GM19468 (cell line): ENCODE data around the gene NCF4.

Source experiments
- ATAC-seq: cut with Tn5 transposase; IDR thresholded peaks from one replicate; pipeline ENCODE4 v1.9.1; 2021; ENCODE audit warnings: mild to moderate bottlenecking, moderate library complexity, moderate number of reproducible peaks; ENCODE audit not compliant: unreplicated experiment; ENCODE audit errors: extremely low read depth

Gene NCF4

DNA sequence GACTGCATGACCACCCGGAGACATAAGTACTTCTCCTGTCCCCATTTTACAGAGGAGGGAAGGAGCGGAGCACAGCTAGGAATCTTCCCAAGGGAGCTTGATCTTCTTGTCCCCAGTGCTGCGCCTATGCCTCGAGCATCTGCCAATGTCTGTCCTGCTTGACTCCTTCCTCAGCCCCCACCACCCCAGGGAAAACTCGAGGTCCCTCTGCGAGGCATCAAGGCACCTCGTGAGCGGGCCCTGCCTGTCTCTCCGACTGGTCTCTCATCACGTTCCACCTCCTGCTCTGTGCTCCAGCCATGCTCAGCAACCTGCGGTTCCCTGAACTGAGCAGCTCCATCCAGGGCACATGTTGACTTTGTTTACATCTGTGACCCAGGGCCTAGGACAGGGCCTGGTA, 2.5 kb downstream of the NCF4 start:
- no peak for ATAC-seq

DNA sequence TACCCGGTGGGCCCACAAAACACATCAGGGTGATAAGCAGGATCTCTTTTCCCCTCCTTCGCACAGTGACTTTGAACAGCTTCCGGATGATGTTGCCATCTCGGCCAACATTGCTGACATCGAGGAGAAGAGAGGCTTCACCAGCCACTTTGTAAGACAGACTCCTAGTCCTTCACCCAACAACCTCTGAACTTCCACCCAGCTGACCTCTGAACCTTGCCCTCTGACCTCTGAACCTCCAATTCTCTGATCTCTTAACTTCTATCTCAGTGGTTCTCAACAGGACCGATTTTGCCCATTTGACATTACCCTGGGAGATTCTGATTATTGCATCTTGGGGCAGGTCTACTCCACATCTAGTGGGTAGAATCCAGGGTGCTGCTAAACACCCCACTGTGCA, 3.2 kb downstream of the NCF4 start:
- no peak for ATAC-seq

DNA sequence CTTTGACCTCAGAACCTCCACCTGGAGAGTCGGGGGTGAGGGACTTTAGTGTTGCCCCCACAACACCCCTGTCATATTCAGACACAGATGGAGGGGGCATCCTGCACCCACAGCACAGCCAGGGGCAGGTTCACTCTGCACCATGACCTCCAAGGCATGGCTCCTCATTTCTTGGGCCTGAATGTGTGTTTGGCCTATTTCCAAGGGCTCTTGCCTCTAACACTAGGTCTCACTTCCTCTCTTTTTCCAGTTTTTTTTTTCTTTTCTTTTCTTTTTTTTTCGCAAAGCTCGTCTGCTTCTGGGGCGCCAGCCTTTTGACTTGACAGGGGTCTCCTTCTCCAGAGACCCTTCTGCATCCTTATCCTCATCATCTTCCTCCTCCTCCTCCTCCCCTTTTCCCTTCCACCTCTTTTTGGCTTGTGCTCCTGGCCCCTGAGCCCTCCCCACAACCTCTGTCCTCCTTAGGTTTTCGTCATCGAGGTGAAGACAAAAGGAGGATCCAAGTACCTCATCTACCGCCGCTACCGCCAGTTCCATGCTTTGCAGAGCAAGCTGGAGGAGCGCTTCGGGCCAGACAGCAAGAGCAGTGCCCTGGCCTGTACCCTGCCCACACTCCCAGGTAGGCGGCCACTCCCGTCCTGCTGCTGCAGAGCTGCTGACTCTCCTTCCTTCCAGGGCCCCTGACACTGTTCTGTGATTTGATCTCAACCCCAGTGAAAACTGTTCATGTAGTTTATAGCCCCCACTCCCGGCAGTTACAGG, 3.8 kb downstream of the NCF4 start:
- no peak for ATAC-seq

DNA sequence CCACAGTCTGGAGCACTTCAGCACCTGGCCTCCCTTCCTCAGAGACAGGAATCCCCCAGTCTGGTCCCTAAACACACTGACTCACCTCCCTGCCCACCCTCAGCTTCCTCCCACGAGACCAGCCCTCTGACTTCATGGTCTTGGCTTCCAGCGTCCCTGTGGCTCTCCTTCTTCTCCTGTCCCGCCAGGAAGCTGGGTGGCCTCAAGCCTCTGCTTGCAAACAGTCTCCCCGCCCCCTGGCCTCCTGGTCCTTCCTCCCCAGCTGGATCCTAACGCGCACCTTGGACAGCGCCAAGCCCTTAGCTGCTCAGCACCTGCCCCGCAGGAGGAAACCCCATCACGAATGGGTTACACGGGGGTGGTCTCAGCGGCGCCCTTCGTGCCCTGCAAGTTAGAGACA, 4.5 kb downstream of the NCF4 start:
- ATAC-seq = no peak

DNA sequence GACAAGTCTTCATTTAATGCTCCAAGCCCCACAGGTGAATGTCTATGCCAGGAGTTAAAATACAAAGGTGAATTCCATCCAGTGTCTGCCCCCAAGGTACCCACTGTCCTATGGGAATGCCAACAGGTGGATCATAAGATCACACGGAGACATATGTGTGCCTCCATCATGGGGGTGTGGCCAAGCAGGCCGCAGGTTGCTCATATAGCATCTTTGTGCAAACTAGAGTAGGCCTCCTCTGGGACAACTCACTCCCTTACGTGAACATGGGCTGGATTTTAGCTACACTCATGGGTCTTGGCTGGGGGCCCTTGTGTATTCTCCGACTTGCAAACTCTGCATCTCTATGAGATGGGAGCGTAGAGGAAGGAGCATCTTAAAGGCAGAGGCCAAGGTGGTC, 6.9 kb downstream of the NCF4 start:
- no peak for ATAC-seq

DNA sequence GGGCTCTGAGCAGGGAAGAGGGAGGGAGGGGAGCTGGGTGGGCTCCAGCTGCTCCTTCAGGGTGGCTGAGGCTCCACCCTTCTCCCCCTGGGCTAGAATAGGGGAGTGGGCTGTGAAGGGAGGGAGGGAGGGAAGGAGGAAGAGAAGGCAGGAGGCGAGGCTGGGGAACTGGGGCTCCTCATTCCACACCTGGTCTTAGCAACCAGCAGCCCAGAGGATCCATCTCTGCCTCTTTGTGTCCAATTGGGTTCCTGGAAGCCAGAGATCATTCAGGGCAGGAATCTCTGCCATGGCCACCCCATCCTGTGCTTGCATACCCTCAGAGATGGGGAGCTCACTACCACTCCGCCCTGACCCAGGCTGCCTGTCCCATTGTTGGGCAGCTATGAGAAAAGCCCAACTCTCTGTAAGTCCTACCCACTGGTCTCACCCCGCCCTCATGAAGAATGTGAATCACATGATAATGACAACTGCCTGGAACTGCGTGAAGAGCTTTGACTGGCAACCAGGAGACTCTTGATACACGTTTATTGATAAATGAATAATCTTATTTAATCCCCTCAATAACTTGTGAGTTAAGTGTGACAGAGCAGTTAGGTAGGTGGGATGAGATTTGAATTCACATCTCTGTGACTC, 7.9 kb downstream of the NCF4 start:
- no peak for ATAC-seq

DNA sequence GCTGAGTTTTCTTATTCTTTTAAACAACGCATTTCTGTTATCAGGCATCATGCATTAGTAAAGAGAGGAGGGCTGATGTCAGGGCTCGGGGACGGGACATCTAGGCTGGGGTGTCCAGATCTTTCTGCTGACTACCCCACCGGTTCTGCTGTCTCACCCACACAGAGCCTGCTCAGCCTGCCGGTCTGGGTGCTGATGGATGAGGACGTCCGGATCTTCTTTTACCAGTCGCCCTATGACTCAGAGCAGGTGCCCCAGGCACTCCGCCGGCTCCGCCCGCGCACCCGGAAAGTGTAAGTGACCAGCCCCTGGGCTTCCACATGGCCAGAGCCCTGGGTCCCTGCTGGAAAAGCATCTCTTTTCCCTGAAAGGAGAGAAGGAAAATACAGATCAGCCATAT, 9.4 kb downstream of the NCF4 start:
- ATAC-seq = no peak

DNA sequence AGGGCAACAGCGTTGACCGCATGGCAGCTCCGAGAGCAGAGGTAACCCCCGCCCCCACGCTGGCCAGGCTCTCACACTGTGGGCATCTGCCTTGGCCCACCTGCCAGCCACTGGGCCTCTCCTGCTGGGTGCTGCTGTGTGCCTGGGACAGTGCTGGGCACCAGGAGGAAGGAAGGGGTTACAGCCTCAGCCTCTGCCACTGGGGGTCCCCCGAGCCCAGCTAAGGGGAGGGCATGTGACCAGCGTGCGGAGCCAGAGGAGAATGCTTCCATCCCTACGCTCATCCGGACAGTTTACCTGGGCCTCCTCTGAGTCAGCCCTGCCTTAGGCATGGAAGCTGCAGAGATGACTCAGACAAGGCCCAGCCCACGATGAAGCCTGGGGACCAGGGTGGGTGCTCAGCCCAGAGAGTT, 10.9 kb downstream of the NCF4 start:
- no peak for ATAC-seq

DNA sequence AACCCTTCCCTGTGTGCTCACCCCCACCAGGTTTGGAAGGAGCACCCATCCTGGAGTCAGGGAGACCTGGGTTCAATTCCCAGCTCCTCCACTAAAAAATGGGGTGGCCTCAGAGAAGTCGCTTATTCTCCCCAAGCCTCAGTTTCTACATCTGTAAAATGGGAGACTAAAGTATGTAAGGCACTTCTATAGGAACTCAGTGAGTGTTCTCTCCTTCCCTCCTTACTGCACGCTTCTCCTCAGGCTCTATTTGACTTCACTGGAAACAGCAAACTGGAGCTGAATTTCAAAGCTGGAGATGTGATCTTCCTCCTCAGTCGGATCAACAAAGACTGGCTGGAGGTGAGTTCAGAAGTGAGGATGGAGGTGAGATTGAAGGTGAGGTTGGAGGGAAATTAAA, 11.3 kb downstream of the NCF4 start:
- no peak for ATAC-seq

DNA sequence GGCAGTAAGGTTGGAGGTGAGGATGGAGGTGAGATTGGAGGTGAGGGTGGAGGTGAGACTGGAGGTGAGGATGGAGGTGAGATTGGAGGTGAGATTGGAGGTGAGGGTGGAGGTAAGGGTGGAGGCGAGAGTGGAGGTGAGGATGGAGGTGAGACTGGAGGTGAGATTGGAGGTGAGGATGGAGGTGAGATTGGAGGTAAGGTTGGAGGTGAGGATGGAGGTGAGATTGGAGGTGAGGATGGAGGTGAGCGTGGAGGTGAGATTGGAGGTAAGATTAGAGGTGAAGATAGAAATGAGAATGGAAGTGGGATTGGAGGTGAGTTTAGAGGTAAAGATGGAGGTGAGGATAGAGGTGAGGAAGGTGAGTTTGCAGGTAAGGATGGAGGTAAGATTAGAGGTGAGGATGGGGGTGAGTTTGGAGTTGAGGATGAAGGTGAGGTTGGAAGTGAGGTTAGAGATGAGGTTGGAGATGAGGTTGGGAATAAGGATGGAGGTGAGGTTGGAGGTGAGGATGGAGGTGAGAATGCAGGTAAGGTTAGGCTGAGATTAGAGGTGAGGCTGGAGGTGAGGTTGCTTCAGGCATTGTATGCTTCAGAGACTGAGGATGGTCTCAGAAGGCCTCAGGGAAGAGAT, 12.2 kb downstream of the NCF4 start:
- no peak for ATAC-seq

DNA sequence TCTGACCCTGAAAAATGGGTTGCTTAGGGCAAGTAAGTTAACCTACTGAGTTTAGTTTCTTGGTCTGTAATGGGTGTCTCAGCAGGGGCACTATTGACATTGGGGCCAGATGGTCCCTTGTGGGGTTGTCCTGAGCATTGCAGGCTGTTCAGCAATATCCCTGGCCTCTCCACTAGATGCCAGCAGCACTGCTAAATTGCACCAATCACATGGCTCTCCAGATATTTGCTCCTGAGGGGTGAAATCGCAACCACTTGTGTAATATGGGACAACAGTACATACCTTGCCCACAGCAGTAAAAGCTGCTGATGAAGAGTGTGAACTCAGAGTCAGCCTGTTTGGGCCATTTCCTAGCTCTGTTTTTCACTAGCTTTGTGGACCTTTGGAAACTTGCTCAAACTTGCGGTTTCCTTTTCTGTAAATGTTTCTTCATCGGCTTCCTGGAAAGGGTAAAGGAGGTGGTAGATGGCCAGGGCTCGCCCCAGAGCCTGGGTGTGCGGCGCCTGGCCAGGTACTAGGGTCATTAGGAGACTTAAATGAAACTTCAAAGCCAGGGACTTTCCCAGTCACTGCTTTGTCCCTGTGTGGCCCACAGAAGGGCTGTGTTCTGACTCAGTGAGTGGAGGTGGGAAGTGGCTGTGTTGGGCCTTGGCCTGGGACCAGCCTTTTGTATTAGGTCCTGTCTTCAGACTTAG, 13.0 kb downstream of the NCF4 start:
- ATAC-seq = peak; percentile 45

DNA sequence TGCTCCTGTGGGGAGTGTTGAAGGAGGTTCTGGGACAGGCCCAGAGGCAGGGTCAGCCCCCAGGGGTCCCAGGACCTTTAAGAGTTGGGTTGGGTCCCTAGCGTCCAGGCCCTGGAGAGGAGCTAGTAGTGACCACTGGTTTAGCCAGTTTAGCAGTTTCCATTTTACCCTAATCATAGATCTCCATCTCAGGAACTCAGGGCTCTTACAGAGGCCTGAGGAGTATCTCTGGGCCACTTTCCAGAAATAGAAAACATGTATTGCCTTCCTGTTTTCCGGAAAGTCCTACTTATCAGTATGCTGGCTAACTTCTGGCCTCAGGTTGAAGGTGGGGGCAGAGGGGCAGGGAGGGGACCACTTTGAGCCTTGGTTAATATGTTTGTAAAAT, 13.5 kb downstream of the NCF4 start:
- ATAC-seq = no peak

DNA sequence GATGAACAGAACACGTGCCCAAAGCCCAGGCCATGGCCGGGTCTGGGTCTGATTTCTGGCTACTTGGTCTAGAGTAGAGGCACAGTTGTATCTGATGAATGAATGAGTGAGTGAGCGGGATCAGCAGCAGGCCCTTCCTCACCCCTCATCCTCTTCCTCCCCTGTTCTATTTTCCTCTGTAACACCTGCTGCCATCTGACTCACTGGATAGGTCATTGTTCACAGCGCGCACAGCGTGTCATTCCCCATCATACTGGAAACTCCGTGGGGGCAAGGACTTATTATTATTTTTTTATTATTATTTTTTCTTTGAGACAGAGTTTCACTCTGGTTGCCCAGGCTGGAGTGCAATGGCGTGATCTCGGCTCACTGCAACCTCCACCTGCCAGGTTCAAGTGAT, 13.9 kb downstream of the NCF4 start:
- ATAC-seq = no peak

DNA sequence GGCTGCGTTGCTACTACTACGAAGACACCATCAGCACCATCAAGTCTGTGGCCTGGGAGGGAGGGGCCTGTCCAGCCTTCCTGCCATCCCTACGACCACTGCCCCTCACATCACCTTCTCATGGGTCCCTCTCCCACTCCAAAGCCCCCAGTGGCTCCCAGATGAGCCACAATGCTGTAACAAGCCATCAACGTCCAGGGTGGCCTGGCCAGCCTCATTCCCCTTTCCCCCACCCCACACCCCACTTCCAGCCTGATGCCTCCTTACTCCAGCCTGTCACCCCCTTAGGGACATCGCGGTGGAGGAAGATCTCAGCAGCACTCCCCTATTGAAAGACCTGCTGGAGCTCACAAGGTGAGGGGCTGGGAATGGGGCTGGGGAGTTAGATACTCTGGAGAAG, 14.9 kb downstream of the NCF4 start:
- no peak for ATAC-seq

DNA sequence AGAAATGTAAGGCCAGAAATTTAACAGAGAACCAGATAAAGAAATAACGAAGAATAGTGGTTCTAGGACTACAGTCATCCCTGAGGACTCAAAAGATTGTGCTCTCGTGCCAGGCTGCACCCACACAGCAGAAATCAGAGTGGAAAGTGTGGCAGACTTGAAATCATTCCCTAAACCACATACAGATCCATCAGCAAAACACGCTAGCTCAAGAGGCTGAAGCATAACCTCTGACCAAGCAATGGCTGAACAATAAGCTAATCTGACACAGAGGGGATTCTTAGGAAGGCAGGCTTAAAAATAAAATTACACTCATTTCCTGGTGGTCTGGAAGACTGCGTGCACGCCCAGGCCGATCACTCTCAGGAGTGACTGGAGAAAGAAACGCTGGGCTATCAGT, 19.0 kb downstream of the NCF4 start:
- ATAC-seq = no peak

DNA sequence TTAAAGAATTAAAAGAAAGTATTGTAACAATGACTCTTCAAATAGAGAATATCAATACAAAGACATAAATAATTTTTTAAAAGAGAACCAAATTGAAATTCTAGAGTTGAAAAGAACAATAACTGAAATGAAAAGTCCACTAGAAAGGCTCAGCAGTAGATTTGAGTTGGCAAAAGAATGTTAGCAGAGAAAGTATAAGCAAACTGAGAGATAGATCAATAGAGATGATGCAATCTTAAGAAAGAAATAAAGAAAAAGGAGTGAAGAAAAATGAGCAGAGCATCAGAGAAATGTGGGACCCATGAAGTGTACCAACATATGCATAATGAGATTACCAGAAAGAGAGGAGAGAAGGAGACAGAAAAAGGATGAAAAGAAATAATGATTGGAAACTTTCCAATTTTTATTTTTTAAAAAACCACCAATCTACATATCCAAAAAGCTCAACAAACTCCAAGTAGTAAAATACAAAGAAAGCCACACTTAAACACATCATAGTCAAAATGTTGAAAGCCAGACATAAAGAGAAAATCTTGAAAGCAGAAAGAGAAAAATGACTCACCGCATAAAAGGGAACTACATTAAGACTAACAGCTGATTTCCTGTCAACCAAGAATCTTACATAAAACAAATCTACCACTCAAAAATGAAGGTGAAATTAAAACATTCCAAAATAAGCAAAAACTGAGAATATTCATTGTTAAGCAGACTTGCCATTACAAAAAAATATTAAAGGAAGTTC, 20.9 kb downstream of the NCF4 start:
- no peak for ATAC-seq

DNA sequence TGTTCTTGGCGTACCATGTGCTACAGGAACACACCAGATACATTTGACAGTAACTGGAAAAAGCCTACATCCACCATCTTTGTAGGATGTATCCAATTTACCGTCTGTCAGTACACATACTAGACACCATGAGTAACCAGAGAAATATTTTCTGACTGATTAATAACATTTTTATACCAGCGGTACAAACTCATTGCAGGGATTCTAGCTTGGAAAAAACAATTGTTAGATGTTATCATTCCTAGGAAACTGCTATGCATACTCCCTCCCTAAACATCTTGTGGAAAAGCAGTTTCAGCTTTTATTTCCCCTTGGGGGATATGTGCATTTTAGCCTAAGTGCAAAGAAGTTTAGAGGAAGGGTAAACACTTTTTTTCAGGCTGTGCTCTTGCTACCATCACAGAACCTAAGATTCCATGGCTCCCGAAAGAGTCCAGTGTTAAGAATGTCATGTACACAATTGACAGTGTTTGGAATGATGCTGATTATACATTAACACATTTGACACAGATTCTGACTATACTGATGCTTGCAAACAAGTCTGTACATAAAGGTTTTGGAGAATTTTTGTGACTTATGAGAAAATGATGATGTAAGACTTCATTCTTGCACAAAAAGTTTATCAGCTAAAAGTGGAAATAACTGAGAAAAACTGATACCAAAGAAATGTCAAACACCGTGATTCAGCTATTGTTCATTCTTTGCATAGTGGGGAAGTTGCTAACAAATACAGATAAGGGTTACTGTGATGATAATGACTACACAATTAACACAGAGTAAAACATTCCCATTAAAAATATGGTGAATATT, 23.7 kb downstream of the NCF4 start:
- no peak for ATAC-seq

DNA sequence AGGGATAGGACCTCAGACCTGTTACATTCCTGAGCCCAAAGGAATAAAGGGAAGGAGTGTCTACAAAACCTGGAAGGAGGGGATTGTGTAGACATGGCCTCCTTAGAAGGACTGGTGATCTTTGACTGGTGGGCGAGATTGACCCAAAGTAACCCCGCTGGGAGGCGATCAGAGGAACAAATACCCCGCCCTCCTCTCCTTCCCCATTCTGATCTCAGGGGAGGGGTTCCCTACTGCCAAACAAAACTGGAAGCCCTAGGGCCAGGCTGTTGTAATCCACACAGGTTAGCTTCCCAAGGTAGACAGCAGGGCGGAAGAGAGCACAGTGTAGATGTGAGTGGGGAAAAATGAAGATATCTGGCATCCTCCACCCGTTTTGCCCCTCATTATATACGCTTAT, 24.7 kb downstream of the NCF4 start:
- no peak for ATAC-seq

DNA sequence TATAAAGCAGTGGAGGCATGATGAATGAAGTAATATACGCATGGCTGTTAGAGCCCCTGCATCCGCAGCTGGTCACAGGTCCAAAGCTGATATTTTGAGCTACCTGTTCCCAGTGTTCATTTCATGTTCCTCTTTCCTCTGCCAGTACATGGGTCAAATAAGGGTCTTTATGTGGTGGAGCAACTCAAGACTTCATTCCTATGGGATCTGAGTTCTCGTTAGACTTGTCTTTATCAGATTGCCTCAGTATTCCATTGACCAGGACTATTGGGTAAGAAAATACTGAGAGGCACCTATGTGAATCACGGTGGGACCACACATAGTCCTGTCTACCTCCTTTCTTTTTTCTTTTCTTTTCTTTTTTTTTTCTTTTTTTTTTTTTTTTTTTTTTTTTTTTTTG, 25.2 kb downstream of the NCF4 start:
- ATAC-seq = no peak

DNA sequence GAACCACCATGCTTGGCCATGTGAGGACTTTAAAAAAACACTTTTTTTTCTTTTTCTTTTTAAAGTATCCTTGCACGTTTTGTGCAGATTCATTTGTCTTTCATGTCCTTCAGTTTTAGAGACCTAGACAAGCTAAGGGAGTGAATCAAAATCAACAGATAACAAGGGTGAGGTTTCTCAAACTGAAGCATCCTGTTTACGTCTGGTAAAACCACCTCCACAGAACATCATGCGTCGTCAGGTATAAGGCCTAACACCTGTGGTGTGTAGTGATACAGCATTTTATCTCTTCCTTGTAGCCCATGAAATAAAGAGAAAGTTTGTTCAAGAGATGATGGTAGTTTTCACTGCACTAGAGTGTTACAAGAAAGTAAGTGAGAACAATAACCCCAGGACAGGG, 26.4 kb downstream of the NCF4 start:
- no peak for ATAC-seq
